ENCODE measurements around the gene BNIP1.
"Not testable (repeated sequence)": the region's sequence is repeated elsewhere in the genome, so short reads cannot be mapped to it uniquely, and the experiment has no call there.

The BNIP1 gene

GRCh38 chr5:173152547-173152946 is 8.2 kb downstream of the BNIP1 start:
- H2AFZ ChIP-seq, result no peak overlapping the region
- no peak overlapping the region for H3K27ac ChIP-seq
- H3K9ac ChIP-seq, result no peak overlapping the region
- no peaks in the 10 kb centered on the region for H3K4me1 ChIP-seq
- no peak overlapping the region for H3K4me3 ChIP-seq (ENCODE audit: low read depth, low read length)
- H3K27me3 ChIP-seq (ENCODE audit: control insufficient read depth, insufficient read depth, low read length), result no peaks in the 10 kb centered on the region
- H3K36me3 ChIP-seq (ENCODE audit: control insufficient read depth, insufficient read depth, low read length), result no peaks in the 10 kb centered on the region
- no peaks in the 10 kb centered on the region for H3K79me2 ChIP-seq
- H3K9me3 ChIP-seq (ENCODE audit: control insufficient read depth, low read length), result no peaks in the 10 kb centered on the region
- H3K4me2 ChIP-seq (ENCODE audit: low read length), result no peak overlapping the region
- TF ChIP-seq CTCF (IDR thresholded peaks at IDR 0.05), result no peak

- Histone ChIP-seq H3K4me2 (ENCODE audit: low read length) (no peak overlapping the region), H3K4me3 (ENCODE audit: low read depth, low read length) (no peak overlapping the region), H3K4me1 (no peaks in the 10 kb centered on the region), H3K79me2 (no peaks in the 10 kb centered on the region), H2AFZ (no peak overlapping the region), H3K36me3 (ENCODE audit: control insufficient read depth, insufficient read depth, low read length) (no peaks in the 10 kb centered on the region), H3K27me3 (ENCODE audit: control insufficient read depth, insufficient read depth, low read length) (no peaks in the 10 kb centered on the region), H3K9me3 (ENCODE audit: control insufficient read depth, low read length) (no peaks in the 10 kb centered on the region), H3K27ac (no peak overlapping the region), H3K9ac (no peak overlapping the region)
- no peak for TF ChIP-seq CTCF (IDR thresholded peaks at IDR 0.05)
Observed at GRCh38 chr5:173153842-173154241, 9.5 kb downstream of the BNIP1 start.

GRCh38 chr5:173154619-173155018 is 10.3 kb downstream of the BNIP1 start:
- H3K4me3 ChIP-seq (ENCODE audit: low read depth, low read length); H3K4me1 ChIP-seq; H3K79me2 ChIP-seq; H2AFZ ChIP-seq; H3K27me3 ChIP-seq (ENCODE audit: control insufficient read depth, insufficient read depth, low read length); H3K36me3 ChIP-seq (ENCODE audit: control insufficient read depth, insufficient read depth, low read length); H3K4me2 ChIP-seq (ENCODE audit: low read length); H3K9me3 ChIP-seq (ENCODE audit: control insufficient read depth, low read length); H3K9ac ChIP-seq; H3K27ac ChIP-seq: not testable (repeated sequence)

- TF ChIP-seq CTCF (IDR thresholded peaks at IDR 0.05), result no peak
- H3K9me3 ChIP-seq (ENCODE audit: control insufficient read depth, low read length), result no peaks in the 10 kb centered on the region
- H3K4me2 ChIP-seq (ENCODE audit: low read length), result no peak overlapping the region
- H3K79me2 ChIP-seq, result no peaks in the 10 kb centered on the region
- no peak overlapping the region for H2AFZ ChIP-seq
- H3K4me1 ChIP-seq, result no peaks in the 10 kb centered on the region
- H3K4me3 ChIP-seq (ENCODE audit: low read depth, low read length), result no peak overlapping the region
- no peaks in the 10 kb centered on the region for H3K36me3 ChIP-seq (ENCODE audit: control insufficient read depth, insufficient read depth, low read length)
- H3K27me3 ChIP-seq (ENCODE audit: control insufficient read depth, insufficient read depth, low read length), result no peaks in the 10 kb centered on the region
- no peak overlapping the region for H3K27ac ChIP-seq
- no peak overlapping the region for H3K9ac ChIP-seq
Observed at GRCh38 chr5:173155912-173156311, 11.6 kb downstream of the BNIP1 start.

- no peaks in the 10 kb centered on the region for H3K79me2 ChIP-seq
- H3K36me3 ChIP-seq (ENCODE audit: control insufficient read depth, insufficient read depth, low read length), result no peaks in the 10 kb centered on the region
- H3K27me3 ChIP-seq (ENCODE audit: control insufficient read depth, insufficient read depth, low read length), result no peaks in the 10 kb centered on the region
- TF ChIP-seq CTCF (IDR thresholded peaks at IDR 0.05), result no peak
- no peak overlapping the region for H3K27ac ChIP-seq
- H3K4me1 ChIP-seq, result no peaks in the 10 kb centered on the region
- H3K4me2 ChIP-seq (ENCODE audit: low read length), result no peak overlapping the region
- H3K9ac ChIP-seq, result no peak overlapping the region
- H3K9me3 ChIP-seq (ENCODE audit: control insufficient read depth, low read length), result no peaks in the 10 kb centered on the region
- H3K4me3 ChIP-seq (ENCODE audit: low read depth, low read length), result no peak overlapping the region
- H2AFZ ChIP-seq, result no peak overlapping the region
Observed at GRCh38 chr5:173158366-173158765, 14.0 kb downstream of the BNIP1 start.

Measured in parathyroid adenoma (tissue), 2 donors.